ENCODE data around the gene SPR. TPM values are rescaled to one million over a fixed set of nuclear protein-coding genes. Genes with fewer than 3 reads are reported as not detected.

Gene SPR
- total RNA-seq, 4 donors from 2014 or later, result 83.8 to 431 (median 98.0) TPM

- H3K27ac ChIP-seq, result no peak overlapping the region
- in situ Hi-C loops (cut with MboI; ENCODE audit: low pct_ligation_motif_present in 1 of 4, low pct_unique_long_range_greater_than_20kb in 1 of 4, low sequenced_read_pairs in 3 of 4) (no loop called here), intact Hi-C loops (cut with DNase I; ENCODE audit: low total_unique reads) (no loop called here)
- H3K36me3 ChIP-seq, result no peaks in the 10 kb centered on the region
- TF ChIP-seq EP300 (IDR thresholded peaks at IDR 0.05; ENCODE audit: low read depth) (no peak), POLR2AphosphoS5 (IDR thresholded peaks at IDR 0.05) (no peak), POLR2A (IDR thresholded peaks at IDR 0.05) (no peak)
- TF ChIP-seq, protein P1, sequence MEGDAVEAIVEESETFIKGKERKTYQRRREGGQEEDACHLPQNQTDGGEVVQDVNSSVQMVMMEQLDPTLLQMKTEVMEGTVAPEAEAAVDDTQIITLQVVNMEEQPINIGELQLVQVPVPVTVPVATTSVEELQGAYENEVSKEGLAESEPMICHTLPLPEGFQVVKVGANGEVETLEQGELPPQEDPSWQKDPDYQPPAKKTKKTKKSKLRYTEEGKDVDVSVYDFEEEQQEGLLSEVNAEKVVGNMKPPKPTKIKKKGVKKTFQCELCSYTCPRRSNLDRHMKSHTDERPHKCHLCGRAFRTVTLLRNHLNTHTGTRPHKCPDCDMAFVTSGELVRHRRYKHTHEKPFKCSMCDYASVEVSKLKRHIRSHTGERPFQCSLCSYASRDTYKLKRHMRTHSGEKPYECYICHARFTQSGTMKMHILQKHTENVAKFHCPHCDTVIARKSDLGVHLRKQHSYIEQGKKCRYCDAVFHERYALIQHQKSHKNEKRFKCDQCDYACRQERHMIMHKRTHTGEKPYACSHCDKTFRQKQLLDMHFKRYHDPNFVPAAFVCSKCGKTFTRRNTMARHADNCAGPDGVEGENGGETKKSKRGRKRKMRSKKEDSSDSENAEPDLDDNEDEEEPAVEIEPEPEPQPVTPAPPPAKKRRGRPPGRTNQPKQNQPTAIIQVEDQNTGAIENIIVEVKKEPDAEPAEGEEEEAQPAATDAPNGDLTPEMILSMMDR (IDR thresholded peaks at IDR 0.05), result no peak
- peaks cover 100% of the 10 kb centered on the region for H3K27me3 ChIP-seq
- no peak overlapping the region for H3K4me3 ChIP-seq
- WGBS, 2 donors (ENCODE audit: low coverage in 1 of 2), result 65% methylated on average over 1 of the region's 1 CpG; no CpG with 5 or more reads in 1 of the 2 donors
- peaks cover 15 to 47% (median 43%) of the 10 kb centered on the region in 4 donors for H3K4me1 ChIP-seq
- no peak for DNase-seq
- no peaks in the 10 kb centered on the region for H3K9me3 ChIP-seq
Measured at GRCh38 chr2:72921853-72922252, 34.6 kb downstream of the SPR start.

- 11 to 20% methylated on average over 3 to 16 of the region's 36 CpGs for WGBS, 2 donors (ENCODE audit: low coverage in 1 of 2)
- intact Hi-C loops (cut with DNase I; ENCODE audit: low total_unique reads) (no loop called here), in situ Hi-C loops (cut with MboI; ENCODE audit: low pct_ligation_motif_present in 1 of 4, low pct_unique_long_range_greater_than_20kb in 1 of 4, low sequenced_read_pairs in 3 of 4) (no loop called here)
- TF ChIP-seq, protein P1 (IDR thresholded peaks at IDR 0.05), result no peak
- TF ChIP-seq EP300 (IDR thresholded peaks at IDR 0.05; ENCODE audit: low read depth) (no peak), POLR2AphosphoS5 (IDR thresholded peaks at IDR 0.05) (no peak), POLR2A (IDR thresholded peaks at IDR 0.05) (no peak)
- Histone ChIP-seq H3K27ac (no peak overlapping the region), H3K4me1 (peaks cover 13 to 27% (median 25%) of the 10 kb centered on the region in 4 donors), H3K4me3 (no peak overlapping the region), H3K9me3 (no peaks in the 10 kb centered on the region), H3K36me3 (no peaks in the 10 kb centered on the region), H3K27me3 (peaks cover 100% of the 10 kb centered on the region)
- no peak for DNase-seq
Measured at GRCh38 chr2:72923833-72924352, 36.7 kb downstream of the SPR start.

- intact Hi-C loops (cut with DNase I; ENCODE audit: low total_unique reads), result no loop called here
- WGBS, 2 donors (ENCODE audit: low coverage in 1 of 2), result 0 to 4% methylated on average over 2 to 49 of the region's 61 CpGs
- Histone ChIP-seq H3K36me3 (no peaks in the 10 kb centered on the region), H3K9me3 (no peaks in the 10 kb centered on the region), H3K27me3 (peaks cover 100% of the 10 kb centered on the region), H3K27ac (no peak overlapping the region), H3K4me1 (peaks cover 13 to 26% (median 25%) of the 10 kb centered on the region in 4 donors), H3K4me3 (no peak overlapping the region)
- DNase-seq, result no peak
- in situ Hi-C loops (cut with MboI; ENCODE audit: low pct_ligation_motif_present in 1 of 4, low pct_unique_long_range_greater_than_20kb in 1 of 4, low sequenced_read_pairs in 3 of 4), result no loop called here
- no peak for TF ChIP-seq POLR2AphosphoS5 (IDR thresholded peaks at IDR 0.05)
- TF ChIP-seq POLR2A (IDR thresholded peaks at IDR 0.05), result no peak
- no peak for TF ChIP-seq EP300 (IDR thresholded peaks at IDR 0.05; ENCODE audit: low read depth)
- TF ChIP-seq, protein P1 (IDR thresholded peaks at IDR 0.05), result no peak
Measured at GRCh38 chr2:72924353-72925240, 37.4 kb downstream of the SPR start.

GRCh38 chr2:72925328-72925943 is 38.2 kb downstream of the SPR start:
- no peaks in the 10 kb centered on the region for H3K36me3 ChIP-seq
- TF ChIP-seq POLR2A (IDR thresholded peaks at IDR 0.05), result no peak
- no peak for TF ChIP-seq POLR2AphosphoS5 (IDR thresholded peaks at IDR 0.05)
- TF ChIP-seq EP300 (IDR thresholded peaks at IDR 0.05; ENCODE audit: low read depth), result no peak
- DNase-seq, result no peak
- H3K9me3 ChIP-seq, result no peaks in the 10 kb centered on the region
- peaks cover 11 to 19% (median 18%) of the 10 kb centered on the region in 4 donors for H3K4me1 ChIP-seq
- H3K4me3 ChIP-seq, result no peak overlapping the region
- peaks cover 100% of the 10 kb centered on the region for H3K27me3 ChIP-seq
- in situ Hi-C loops (cut with MboI; ENCODE audit: low pct_ligation_motif_present in 1 of 4, low pct_unique_long_range_greater_than_20kb in 1 of 4, low sequenced_read_pairs in 3 of 4), result no loop called here
- intact Hi-C loops (cut with DNase I; ENCODE audit: low total_unique reads), result no loop called here
- no peak overlapping the region for H3K27ac ChIP-seq
- 9% methylated on average over 26 of the region's 26 CpGs; no CpG with 5 or more reads in 1 of the 2 donors for WGBS, 2 donors (ENCODE audit: low coverage in 1 of 2)
